Measurements from ENCODE around the gene MYPN. TPM values are rescaled to one million over a fixed set of nuclear protein-coding genes. Genes with fewer than 3 reads are reported as not detected.

The MYPN gene
- total and polyA plus RNA-seq, 3 donors from 2014 or later = 1.5 to 2.3 (median 1.8) TPM

DNA sequence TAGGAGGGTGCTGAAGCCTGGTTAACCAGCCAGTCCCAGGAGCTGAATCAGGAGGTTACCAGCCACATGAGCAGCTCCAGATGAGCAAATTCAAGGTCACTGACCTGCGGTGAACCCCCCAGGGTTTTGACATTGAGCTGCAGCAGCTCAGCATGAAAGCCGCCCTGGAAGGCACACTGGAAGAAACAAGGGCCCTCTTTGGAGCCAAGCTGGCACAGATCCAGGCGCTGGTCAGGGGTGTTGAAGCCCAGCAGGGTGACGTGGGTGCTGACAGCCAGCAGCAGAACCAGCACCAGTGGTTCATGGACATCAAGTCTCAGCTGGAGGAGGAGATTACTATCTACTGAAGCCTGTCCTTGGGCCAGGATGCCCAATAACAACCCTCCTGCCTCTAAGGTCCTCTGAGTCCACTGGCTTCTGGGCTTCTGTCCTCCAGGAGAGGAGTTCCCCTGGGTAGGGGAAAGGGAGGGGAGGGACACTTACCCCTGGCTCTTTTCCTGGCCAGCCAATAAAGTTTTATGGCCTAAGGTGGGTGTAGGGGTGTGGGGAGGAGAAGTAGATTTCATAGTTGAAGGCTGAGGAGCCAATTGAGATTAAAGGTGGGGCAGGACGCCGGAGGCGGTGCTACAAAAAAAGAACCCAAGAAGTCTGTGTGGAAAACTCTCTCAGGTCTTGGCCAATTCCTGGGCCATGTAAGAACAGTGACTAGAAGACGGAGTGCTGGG is 152.0 kb downstream of the MYPN start:
- intact Hi-C loops (cut with DNase I; ENCODE audit: low total_unique reads) = no loop called here
- Histone ChIP-seq H3K4me1 (no peaks in the 10 kb centered on the region), H3K9me3 (no peaks in the 10 kb centered on the region), H3K27ac (no peak overlapping the region), H3K36me3 (ENCODE audit: low read depth, missing control alignments) (no peaks in the 10 kb centered on the region), H3K27me3 (no peaks in the 10 kb centered on the region), H3K4me3 (no peak overlapping the region)
- TF ChIP-seq, protein P1, sequence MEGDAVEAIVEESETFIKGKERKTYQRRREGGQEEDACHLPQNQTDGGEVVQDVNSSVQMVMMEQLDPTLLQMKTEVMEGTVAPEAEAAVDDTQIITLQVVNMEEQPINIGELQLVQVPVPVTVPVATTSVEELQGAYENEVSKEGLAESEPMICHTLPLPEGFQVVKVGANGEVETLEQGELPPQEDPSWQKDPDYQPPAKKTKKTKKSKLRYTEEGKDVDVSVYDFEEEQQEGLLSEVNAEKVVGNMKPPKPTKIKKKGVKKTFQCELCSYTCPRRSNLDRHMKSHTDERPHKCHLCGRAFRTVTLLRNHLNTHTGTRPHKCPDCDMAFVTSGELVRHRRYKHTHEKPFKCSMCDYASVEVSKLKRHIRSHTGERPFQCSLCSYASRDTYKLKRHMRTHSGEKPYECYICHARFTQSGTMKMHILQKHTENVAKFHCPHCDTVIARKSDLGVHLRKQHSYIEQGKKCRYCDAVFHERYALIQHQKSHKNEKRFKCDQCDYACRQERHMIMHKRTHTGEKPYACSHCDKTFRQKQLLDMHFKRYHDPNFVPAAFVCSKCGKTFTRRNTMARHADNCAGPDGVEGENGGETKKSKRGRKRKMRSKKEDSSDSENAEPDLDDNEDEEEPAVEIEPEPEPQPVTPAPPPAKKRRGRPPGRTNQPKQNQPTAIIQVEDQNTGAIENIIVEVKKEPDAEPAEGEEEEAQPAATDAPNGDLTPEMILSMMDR (IDR thresholded peaks at IDR 0.05) = no peak
- no peak for TF ChIP-seq POLR2A (IDR thresholded peaks at IDR 0.05)
- DNase-seq = no peak
- 84 to 97% methylated on average over 4 to 8 of the region's 8 CpGs for WGBS, 2 donors

Other genes with a start within 250 kb of the MYPN start
- 10 to 100 TPM; 50.9 to 55.5 TPM for gene SIRT1, start 224.8 kb upstream of the MYPN start, total RNA-seq
- 50.1 TPM for gene SIRT1, start 224.8 kb upstream of the MYPN start, polyA plus RNA-seq (ENCODE audit: insufficient read depth, low read depth, low replicate concordance)
- 10 to 100 TPM; 67.3 to 79.1 TPM for gene HERC4, start 34.2 kb upstream of the MYPN start, total RNA-seq
- 30.5 TPM for gene HERC4, start 34.2 kb upstream of the MYPN start, polyA plus RNA-seq (ENCODE audit: insufficient read depth, low read depth, low replicate concordance)
- gene ATOH7, start 122.6 kb downstream of the MYPN start, total RNA-seq = 1 to 10 TPM in 1 of 2 donors, under 1 TPM in 1; 0.63 to 1.2 TPM
- 0.21 TPM for gene ATOH7, start 122.6 kb downstream of the MYPN start, polyA plus RNA-seq (ENCODE audit: insufficient read depth, low read depth, low replicate concordance)
- gene HNRNPH3, start 222.6 kb downstream of the MYPN start, total RNA-seq = 100 to 1,000 TPM in 1 of 2 donors, 10 to 100 TPM in 1; 87.9 to 103 TPM
- 220 TPM for gene HNRNPH3, start 222.6 kb downstream of the MYPN start, polyA plus RNA-seq (ENCODE audit: insufficient read depth, low read depth, low replicate concordance)
- gene PBLD, start 223.4 kb downstream of the MYPN start, total RNA-seq = 1 to 10 TPM; 7.6 TPM
- 4.4 TPM for gene PBLD, start 223.4 kb downstream of the MYPN start, polyA plus RNA-seq (ENCODE audit: insufficient read depth, low read depth, low replicate concordance)